ENCODE measurements around the gene CES2.
"Not testable (repeated sequence)": the region's sequence is repeated elsewhere in the genome, so short reads cannot be mapped to it uniquely, and the experiment has no call there.

CES2 gene

GRCh38 chr16:66936889-66937554, 1.7 kb downstream of the CES2 start:
- DNase-seq (ENCODE audit: low spot score) = no peak

GRCh38 chr16:66937725-66938337, 2.5 kb downstream of the CES2 start:
- DNase-seq (ENCODE audit: low spot score) = no peak

- DNase-seq (ENCODE audit: low spot score) = no peak
Measured at GRCh38 chr16:66939366-66939765, 4.0 kb downstream of the CES2 start.

- DNase-seq (ENCODE audit: low spot score) = no peak
Measured at GRCh38 chr16:66940236-66940635, 4.9 kb downstream of the CES2 start.

- no peak for DNase-seq (ENCODE audit: low spot score)
Measured at GRCh38 chr16:66942981-66943380, 7.7 kb downstream of the CES2 start.

- DNase-seq (ENCODE audit: low spot score) = no peak
Measured at GRCh38 chr16:66943426-66944053, 8.2 kb downstream of the CES2 start.

GRCh38 chr16:66944054-66944441, 8.7 kb downstream of the CES2 start:
- no peak for DNase-seq (ENCODE audit: low spot score)

- not testable (repeated sequence) for DNase-seq (ENCODE audit: low spot score)
Measured at GRCh38 chr16:66944971-66945370, 9.7 kb downstream of the CES2 start.

GRCh38 chr16:66945939-66946338, 10.6 kb downstream of the CES2 start:
- no peak for DNase-seq (ENCODE audit: low spot score)

GRCh38 chr16:66946541-66946940, 11.2 kb downstream of the CES2 start:
- no peak for DNase-seq (ENCODE audit: low spot score)

GRCh38 chr16:66946974-66947301, 11.6 kb downstream of the CES2 start:
- DNase-seq (ENCODE audit: low spot score) = no peak

- peak; percentile 84 for DNase-seq (ENCODE audit: low spot score)
Measured at GRCh38 chr16:66947302-66948065, 12.2 kb downstream of the CES2 start.

- DNase-seq (ENCODE audit: low spot score) = no peak
Measured at GRCh38 chr16:66948134-66948836, 13.0 kb downstream of the CES2 start.

GRCh38 chr16:66948837-66949225, 13.5 kb downstream of the CES2 start:
- no peak for DNase-seq (ENCODE audit: low spot score)

GRCh38 chr16:66949472-66949871, 14.2 kb downstream of the CES2 start:
- no peak for DNase-seq (ENCODE audit: low spot score)

GRCh38 chr16:66950437-66950836, 15.1 kb downstream of the CES2 start:
- DNase-seq (ENCODE audit: low spot score) = no peak

- no peak for DNase-seq (ENCODE audit: low spot score)
Measured at GRCh38 chr16:66950971-66951790, 15.9 kb downstream of the CES2 start.

GRCh38 chr16:66952430-66953110, 17.3 kb downstream of the CES2 start:
- no peak for DNase-seq (ENCODE audit: low spot score)

GRCh38 chr16:66953462-66954096, 18.3 kb downstream of the CES2 start:
- DNase-seq (ENCODE audit: low spot score) = no peak

- DNase-seq (ENCODE audit: low spot score) = peak; percentile 68
Measured at GRCh38 chr16:66954097-66954659, 18.9 kb downstream of the CES2 start.
